Stimulated activated CD4-positive, alpha-beta T cell treated with anti-CD3 and anti-CD28 coated beads, TNF-alpha, amount 100 ng/mL, for 24 hours (primary cell): ENCODE data around the gene THBD.

Experiments
- DNase-seq, 3 experiments: peaks; one replicate each; pipeline ENCODE4 v3.0.0-alpha.2; 2020; ENCODE audit warnings: low read depth in 3 of 3

The THBD gene

GRCh38 chr20:23084845-23085365 is 35.4 kb upstream of the THBD start:
- no peak for DNase-seq

- DNase-seq, result no peak
These were observed 34.9 kb upstream of the THBD start for GRCh38 chr20:23084282-23084844.

- no peak for DNase-seq
These were observed 34.2 kb upstream of the THBD start for GRCh38 chr20:23083553-23084220.

GRCh38 chr20:23082846-23083552 is 33.5 kb upstream of the THBD start:
- no peak for DNase-seq

GRCh38 chr20:23081263-23081819 is 31.9 kb upstream of the THBD start:
- DNase-seq, result no peak

- no peak for DNase-seq
These were observed 31.0 kb upstream of the THBD start for GRCh38 chr20:23080521-23080920.

GRCh38 chr20:23079926-23080325 is 30.5 kb upstream of the THBD start:
- DNase-seq, result no peak

GRCh38 chr20:23079016-23079351 is 29.5 kb upstream of the THBD start:
- DNase-seq, result no peak

- no peak for DNase-seq
These were observed 29.0 kb upstream of the THBD start for GRCh38 chr20:23078351-23079015.

GRCh38 chr20:23077277-23077676 is 27.8 kb upstream of the THBD start:
- no peak for DNase-seq

GRCh38 chr20:23074052-23074451 is 24.6 kb upstream of the THBD start:
- no peak for DNase-seq

- no peak for DNase-seq
These were observed 23.6 kb upstream of the THBD start for GRCh38 chr20:23072892-23073586.

- DNase-seq, result no peak
These were observed 22.5 kb upstream of the THBD start for GRCh38 chr20:23071996-23072395.

- no peak for DNase-seq
These were observed 21.9 kb upstream of the THBD start for GRCh38 chr20:23071398-23071797.

- DNase-seq, result no peak
These were observed 19.6 kb upstream of the THBD start for GRCh38 chr20:23069108-23069507.

GRCh38 chr20:23068283-23068682 is 18.8 kb upstream of the THBD start:
- no peak for DNase-seq

- DNase-seq, result no peak
These were observed 17.3 kb upstream of the THBD start for GRCh38 chr20:23066772-23067171.

- DNase-seq, result no peak
These were observed 16.1 kb upstream of the THBD start for GRCh38 chr20:23065266-23066201.

- no peak for DNase-seq
These were observed 14.1 kb upstream of the THBD start for GRCh38 chr20:23063581-23063980.

GRCh38 chr20:23063168-23063567 is 13.7 kb upstream of the THBD start:
- no peak for DNase-seq

GRCh38 chr20:23062632-23063031 is 13.2 kb upstream of the THBD start:
- DNase-seq, result no peak
